HG03354 (cell line): ENCODE results near the gene LSMEM2.
A peak's percentile ranks its signal among the peaks of the same experiment; 100 is the strongest.
"Not testable (repeated sequence)": the region's sequence is repeated elsewhere in the genome, so short reads cannot be mapped to it uniquely, and the experiment has no call there.

Experiments
- ATAC-seq: cut with Tn5 transposase; IDR thresholded peaks from one replicate; pipeline ENCODE4 v1.9.1; 2021; ENCODE audit warnings: mild to moderate bottlenecking; ENCODE audit not compliant: unreplicated experiment, poor library complexity, severe bottlenecking

Gene LSMEM2

GRCh38 chr3:50295553-50296431, 16.9 kb downstream of the LSMEM2 start:
- ATAC-seq = no peak

GRCh38 chr3:50296721-50297383, 18.0 kb downstream of the LSMEM2 start:
- no peak for ATAC-seq

- ATAC-seq = no peak
These were observed 18.5 kb downstream of the LSMEM2 start for GRCh38 chr3:50297384-50297775.

GRCh38 chr3:50297896-50298725, 19.2 kb downstream of the LSMEM2 start:
- no peak for ATAC-seq

- peak; percentile 89 for ATAC-seq
These were observed 20.1 kb downstream of the LSMEM2 start, which contains the start of the genes HYAL3 and NAA80 for GRCh38 chr3:50298836-50299637. Gene HYAL3 (minus strand): TSS chr3:50299405. CDS start chr3:50295602, 3,803 bp downstream. Gene NAA80 (minus strand): TSS chr3:50299405. CDS start chr3:50297463, 1,942 bp downstream.

GRCh38 chr3:50299638-50299928, 20.7 kb downstream of the LSMEM2 start:
- no peak for ATAC-seq

GRCh38 chr3:50299929-50300680, 21.2 kb downstream of the LSMEM2 start:
- no peak for ATAC-seq

- ATAC-seq = no peak
These were observed 21.9 kb downstream of the LSMEM2 start for GRCh38 chr3:50300681-50301254.

GRCh38 chr3:50302095-50303012, 23.5 kb downstream of the LSMEM2 start:
- no peak for ATAC-seq

GRCh38 chr3:50303013-50303815, 24.3 kb downstream of the LSMEM2 start, which contains the start of gene HYAL1:
Gene HYAL1 (minus strand): TSS chr3:50303574. CDS start chr3:50302956, 618 bp downstream.
- ATAC-seq = no peak

GRCh38 chr3:50304601-50305000, 25.7 kb downstream of the LSMEM2 start:
- ATAC-seq = no peak

GRCh38 chr3:50312041-50312440, 33.2 kb downstream of the LSMEM2 start:
- ATAC-seq = not testable (repeated sequence)

GRCh38 chr3:50314342-50314741, 35.5 kb downstream of the LSMEM2 start:
- ATAC-seq = no peak

- no peak for ATAC-seq
These were observed 35.9 kb downstream of the LSMEM2 start for GRCh38 chr3:50314816-50315215.

GRCh38 chr3:50316657-50317242, 37.9 kb downstream of the LSMEM2 start:
- ATAC-seq = no peak

- ATAC-seq = no peak
These were observed 38.4 kb downstream of the LSMEM2 start for GRCh38 chr3:50317300-50317699.
